ENCODE data around the gene PRR12. TPM values are rescaled to one million over a fixed set of nuclear protein-coding genes. Genes with fewer than 3 reads are reported as not detected.

PRR12 gene
- total and polyA plus RNA-seq, 7 experiments from 2014 or later = 0.25 to 69.4 (median 51.8) TPM

DNA sequence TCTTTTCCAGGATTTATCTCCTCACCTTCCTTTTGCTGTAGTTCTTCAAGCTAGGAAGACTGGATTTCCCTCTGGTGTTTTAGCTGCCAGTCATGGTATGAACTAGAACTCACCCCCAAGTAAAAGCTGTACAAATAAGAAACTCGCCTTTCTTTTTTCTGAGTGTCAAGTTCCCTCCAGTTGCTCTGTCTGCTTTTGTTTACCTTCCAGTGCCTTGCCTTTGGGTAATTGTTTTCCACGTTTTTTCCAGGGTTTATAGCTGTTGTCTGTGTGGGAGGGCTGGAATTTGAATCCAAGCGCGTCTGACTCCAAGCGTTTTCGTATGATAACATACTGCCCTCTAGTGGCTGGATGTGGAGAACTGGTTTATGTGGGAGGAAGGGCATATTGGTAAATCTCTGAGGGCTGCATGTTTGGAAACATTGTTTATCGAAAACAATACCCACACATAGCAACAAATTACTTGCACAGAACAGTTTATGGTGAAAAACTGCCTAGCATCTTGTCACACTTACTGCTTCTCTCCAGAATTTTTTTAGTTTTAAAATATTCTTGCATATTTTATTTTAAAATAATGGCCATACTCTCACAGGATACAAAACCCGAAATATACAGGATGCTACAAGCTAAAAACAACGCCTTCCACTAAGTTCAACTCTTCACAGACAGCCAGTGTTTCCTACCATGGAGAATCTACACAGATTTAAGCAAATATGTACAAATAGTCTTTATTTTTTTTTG lies 44.0 kb upstream of the PRR12 start:
- peaks cover 17 to 60% of the 10 kb centered on the region in 2 donors for H3K4me1 ChIP-seq (ENCODE audit: control insufficient read depth in 2 of 2, insufficient read depth in 2 of 2, low read length in 2 of 2)
- peak overlapping the region; percentile 30 for H3K4me3 ChIP-seq (ENCODE audit: low read length)
- H3K9me3 ChIP-seq (ENCODE audit: control insufficient read depth in 2 of 3, low read length in 3 of 3) = no peaks in the 10 kb centered on the region
- Mint-ChIP-seq H3K9me3 (no peaks in the 10 kb centered on the region), H3K4me1 (peaks cover 29 to 81% (median 48%) of the 10 kb centered on the region in 7 donors), H3K36me3 (peaks cover 0 to 12% (median 4%) of the 10 kb centered on the region in 5 donors), H3K4me3 (peak overlapping the region; percentile 78 to 94 (median 84)), H3K27me3 (peaks cover 0 to 3% (median 0%) of the 10 kb centered on the region in 5 donors), H3K27ac (peak overlapping the region; percentile 76 to 99 (median 91))
- peak overlapping the region; percentile 46 for H3K27ac ChIP-seq (ENCODE audit: low read depth, low read length)
- ChIA-PET POLR2A (interaction anchor here (0.6 to 19.2 kb wide), 12 partner anchors 10 to 1224 kb away, joined by 3 to 687 read pairs (median 4); no protein-coding TSS in a partner anchor), CTCF (interaction anchor here (0.7 to 10.2 kb wide), 16 partner anchors 9 to 132 kb away, joined by 3 to 231 read pairs (median 5); partner anchors contain the start of genes NOSIP and RCN3)
- no peaks in the 10 kb centered on the region for H3K27me3 ChIP-seq (ENCODE audit: control insufficient read depth in 2 of 2, insufficient read depth in 2 of 2, low read length in 2 of 2)
- no peaks in the 10 kb centered on the region for H3K36me3 ChIP-seq (ENCODE audit: control insufficient read depth in 2 of 3, insufficient read depth in 3 of 3, low read length in 3 of 3)
- DNase-seq (peak in 8 of 9 donors; percentile 62 to 82 (median 78)), ATAC-seq (peak; percentile 92)
- intact Hi-C loops (cut with micrococcal nuclease) = loop anchor here (1.0 to 2.0 kb wide), 6 partner anchors 9 to 73 kb away; partner anchors contain the start of gene FLT3LG (in 2 of the 2)

DNA sequence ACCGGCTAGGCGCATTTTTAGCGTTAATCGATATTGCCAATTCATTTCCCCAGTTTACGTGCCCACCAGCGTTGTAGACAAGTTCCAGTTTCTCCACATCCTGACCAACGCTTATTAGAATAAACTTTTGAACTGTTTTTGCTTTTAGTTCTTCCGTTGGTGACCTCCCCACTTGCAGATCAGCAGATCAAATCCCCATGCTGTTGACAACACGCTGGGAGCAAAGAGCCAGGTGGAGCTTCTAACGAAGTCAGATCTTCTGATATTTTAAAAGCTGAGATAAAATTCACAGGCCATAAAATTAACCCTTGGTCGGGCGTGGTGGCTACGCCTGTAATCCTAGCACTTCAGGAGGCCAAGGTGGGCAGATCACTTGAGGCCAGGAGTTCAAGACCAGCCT lies 41.9 kb upstream of the PRR12 start:
- no peaks in the 10 kb centered on the region for H3K9me3 ChIP-seq (ENCODE audit: control insufficient read depth in 2 of 3, low read length in 3 of 3)
- ATAC-seq = no peak
- Mint-ChIP-seq H3K4me3 (peak overlapping the region; percentile 26 to 81 (median 67)), H3K9me3 (no peaks in the 10 kb centered on the region), H3K36me3 (peaks cover 0 to 20% (median 8%) of the 10 kb centered on the region in 5 donors), H3K27me3 (peaks cover 0 to 3% (median 0%) of the 10 kb centered on the region in 5 donors), H3K4me1 (peaks cover 39 to 78% (median 54%) of the 10 kb centered on the region in 7 donors), H3K27ac (peak overlapping the region; percentile 75 to 99 (median 92))
- intact Hi-C loops (cut with micrococcal nuclease) = no loop called here
- ChIA-PET CTCF (interaction anchor here (0.6 to 10.2 kb wide), 6 partner anchors 13 to 129 kb away, joined by 3 to 231 read pairs (median 16); partner anchors contain the start of gene FLT3LG), POLR2A (interaction anchor here (0.5 to 19.2 kb wide), 12 partner anchors 10 to 69 kb away, joined by 3 to 687 read pairs (median 6); no protein-coding TSS in a partner anchor)
- peak in 4 of 9 donors; percentile 30 to 49 (median 42) for DNase-seq
- H3K4me1 ChIP-seq (ENCODE audit: control insufficient read depth in 2 of 2, insufficient read depth in 2 of 2, low read length in 2 of 2) = peaks cover 32 to 77% of the 10 kb centered on the region in 2 donors
- H3K27ac ChIP-seq (ENCODE audit: low read depth, low read length) = peak overlapping the region; percentile 63
- H3K36me3 ChIP-seq (ENCODE audit: control insufficient read depth in 2 of 3, insufficient read depth in 3 of 3, low read length in 3 of 3) = no peaks in the 10 kb centered on the region
- no peak overlapping the region for H3K4me3 ChIP-seq (ENCODE audit: low read length)
- H3K27me3 ChIP-seq (ENCODE audit: control insufficient read depth in 2 of 2, insufficient read depth in 2 of 2, low read length in 2 of 2) = no peaks in the 10 kb centered on the region

DNA sequence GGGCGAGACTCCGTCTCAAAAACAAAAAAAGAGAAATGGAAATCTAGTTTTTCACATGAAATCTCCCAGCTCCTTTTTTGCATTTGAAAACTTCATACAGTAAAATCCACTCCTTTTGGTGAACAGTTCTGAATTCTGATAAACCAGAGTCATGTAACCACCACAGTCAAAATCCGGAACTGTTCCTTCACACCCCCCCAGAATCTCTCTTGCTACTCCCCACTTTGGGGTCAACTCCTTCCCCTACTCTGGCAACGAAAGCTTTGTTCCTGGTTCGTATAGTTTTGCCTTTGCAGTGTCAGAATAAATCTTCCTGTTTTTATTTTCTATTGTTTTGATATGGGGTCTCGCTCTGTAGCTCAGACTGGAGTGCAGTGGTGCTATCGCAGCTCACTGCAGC lies 39.5 kb upstream of the PRR12 start:
- ChIA-PET CTCF (interaction anchor here (0.6 to 10.2 kb wide), 11 partner anchors 11 to 127 kb away, joined by 3 to 231 read pairs (median 5); no protein-coding TSS in a partner anchor), POLR2A (interaction anchor here (0.6 to 19.2 kb wide), 13 partner anchors 13 to 91 kb away, joined by 3 to 687 read pairs (median 8); partner anchors contain the start of genes FCGRT, RCN3, RPL13A and RPS11)
- Mint-ChIP-seq H3K27me3 (no peaks in the 10 kb centered on the region), H3K36me3 (peaks cover 5 to 39% (median 14%) of the 10 kb centered on the region in 5 donors), H3K27ac (peak overlapping the region; percentile 81 to 99 (median 93)), H3K9me3 (no peaks in the 10 kb centered on the region), H3K4me3 (peak overlapping the region in 9 of 10 donors; percentile 14 to 83 (median 69)), H3K4me1 (peaks cover 43 to 87% (median 64%) of the 10 kb centered on the region in 7 donors)
- no peaks in the 10 kb centered on the region for H3K27me3 ChIP-seq (ENCODE audit: control insufficient read depth in 2 of 2, insufficient read depth in 2 of 2, low read length in 2 of 2)
- H3K4me3 ChIP-seq (ENCODE audit: low read length) = no peak overlapping the region
- H3K9me3 ChIP-seq (ENCODE audit: control insufficient read depth in 2 of 3, low read length in 3 of 3) = no peaks in the 10 kb centered on the region
- peak overlapping the region; percentile 64 for H3K27ac ChIP-seq (ENCODE audit: low read depth, low read length)
- ATAC-seq (no peak), DNase-seq (no peak)
- H3K36me3 ChIP-seq (ENCODE audit: control insufficient read depth in 2 of 3, insufficient read depth in 3 of 3, low read length in 3 of 3) = peaks cover 0 to 13% (median 12%) of the 10 kb centered on the region in 3 experiments
- H3K4me1 ChIP-seq (ENCODE audit: control insufficient read depth in 2 of 2, insufficient read depth in 2 of 2, low read length in 2 of 2) = peaks cover 50 to 91% of the 10 kb centered on the region in 2 donors
- intact Hi-C loops (cut with micrococcal nuclease) = no loop called here

DNA sequence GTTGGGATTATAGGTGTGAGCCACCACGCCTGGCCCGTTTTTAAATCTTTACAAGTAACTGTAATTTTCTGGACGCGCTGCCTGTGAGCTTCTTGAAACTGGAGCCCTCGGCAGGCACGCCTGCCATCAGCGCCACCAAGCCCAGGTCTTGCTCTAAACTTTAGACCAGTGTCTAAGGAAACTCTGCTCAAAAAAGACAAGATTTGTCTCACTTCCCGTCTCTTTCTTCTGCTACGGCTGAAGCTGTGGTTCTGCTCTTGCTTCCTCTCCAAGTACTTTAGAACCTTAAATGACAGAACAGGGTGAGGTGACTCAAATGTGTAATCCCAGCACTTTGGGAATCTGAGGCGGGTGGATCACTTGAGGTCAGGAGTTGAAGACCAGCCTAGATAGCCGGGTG lies 38.2 kb upstream of the PRR12 start:
- intact Hi-C loops (cut with micrococcal nuclease) = loop anchor here in 1 of 2 donors (1.0 to 2.0 kb wide), 2 partner anchors 16 to 18 kb away; no protein-coding TSS in a partner anchor
- Histone ChIP-seq H3K4me3 (ENCODE audit: low read length) (no peak overlapping the region), H3K4me1 (ENCODE audit: control insufficient read depth in 2 of 2, insufficient read depth in 2 of 2, low read length in 2 of 2) (peaks cover 46 to 93% of the 10 kb centered on the region in 2 donors), H3K27me3 (ENCODE audit: control insufficient read depth in 2 of 2, insufficient read depth in 2 of 2, low read length in 2 of 2) (no peaks in the 10 kb centered on the region), H3K9me3 (ENCODE audit: control insufficient read depth in 2 of 3, low read length in 3 of 3) (no peaks in the 10 kb centered on the region), H3K36me3 (ENCODE audit: control insufficient read depth in 2 of 3, insufficient read depth in 3 of 3, low read length in 3 of 3) (peaks cover 8 to 24% (median 14%) of the 10 kb centered on the region in 3 experiments), H3K27ac (ENCODE audit: low read depth, low read length) (peak overlapping the region; percentile 64)
- Mint-ChIP-seq H3K4me1 (peaks cover 40 to 81% (median 63%) of the 10 kb centered on the region in 7 donors), H3K27me3 (no peaks in the 10 kb centered on the region), H3K27ac (peak overlapping the region; percentile 93 to 100 (median 98)), H3K4me3 (peak overlapping the region; percentile 80 to 96 (median 86)), H3K36me3 (peaks cover 10 to 46% (median 20%) of the 10 kb centered on the region in 5 donors), H3K9me3 (no peaks in the 10 kb centered on the region)
- ChIA-PET CTCF (interaction anchor here (0.7 to 10.2 kb wide), 8 partner anchors 9 to 281 kb away, joined by 3 to 231 read pairs (median 8); no protein-coding TSS in a partner anchor), POLR2A (interaction anchor here (0.8 to 19.2 kb wide), 12 partner anchors 10 to 99 kb away, joined by 3 to 687 read pairs (median 10); partner anchors contain the start of genes ALDH16A1, FCGRT, RCN3 and RPL13A)
- DNase-seq (peak in 7 of 9 donors; percentile 64 to 78 (median 70)), ATAC-seq (peak; percentile 53)

DNA sequence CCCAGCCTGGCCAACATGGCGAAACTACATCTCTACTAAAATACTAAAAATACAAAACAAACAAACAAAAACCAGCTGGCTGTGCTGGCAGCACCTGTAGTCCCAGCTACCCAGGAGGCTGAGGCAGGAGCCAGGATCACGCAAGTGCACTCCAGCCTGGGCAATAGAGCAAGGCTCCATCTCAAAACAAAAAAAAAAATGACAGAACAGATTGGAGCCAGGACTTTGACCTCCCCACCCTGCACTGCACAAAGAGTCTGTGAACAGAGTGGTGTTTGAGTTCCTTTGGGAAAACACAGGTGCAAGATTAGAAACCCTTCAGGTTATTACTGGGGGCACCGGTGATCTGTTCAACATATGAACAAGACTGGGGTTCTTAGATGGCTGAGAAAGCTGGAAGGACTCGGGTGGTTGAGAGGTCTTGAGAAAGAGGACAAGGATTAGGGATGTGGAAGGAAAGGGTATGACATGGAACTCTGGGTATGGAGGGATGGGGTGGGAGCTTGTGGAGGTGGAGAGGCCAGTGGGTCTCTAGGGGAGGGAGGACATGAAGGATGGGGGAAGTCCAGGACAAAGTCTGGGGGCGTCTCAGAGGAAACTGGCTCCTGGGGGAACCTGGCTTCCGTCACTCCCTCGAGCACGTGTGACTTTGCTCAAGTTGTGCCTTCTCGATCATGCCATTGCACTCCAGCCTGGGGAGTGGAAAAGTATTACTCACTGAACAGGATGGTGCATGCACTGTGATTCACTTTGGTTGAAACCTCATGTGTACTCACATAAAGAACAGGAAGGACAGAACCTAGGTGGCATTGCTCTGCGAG lies 37.3 kb upstream of the PRR12 start:
- H3K4me1 ChIP-seq (ENCODE audit: control insufficient read depth in 2 of 2, insufficient read depth in 2 of 2, low read length in 2 of 2) = peaks cover 46 to 89% of the 10 kb centered on the region in 2 donors

More for the DNA sequence above, 37.3 kb upstream of the PRR12 start:
- no peaks in the 10 kb centered on the region for H3K9me3 Mint-ChIP-seq
- ChIA-PET CTCF (interaction anchor here (0.6 to 10.2 kb wide), 6 partner anchors 9 to 124 kb away, joined by 3 to 231 read pairs (median 8); no protein-coding TSS in a partner anchor), POLR2A (interaction anchor here (0.7 to 19.2 kb wide), 12 partner anchors 11 to 111 kb away, joined by 3 to 687 read pairs (median 10); partner anchors contain the start of genes RPL13A and RPS11)
- Histone ChIP-seq H3K27me3 (ENCODE audit: control insufficient read depth in 2 of 2, insufficient read depth in 2 of 2, low read length in 2 of 2) (no peaks in the 10 kb centered on the region), H3K36me3 (ENCODE audit: control insufficient read depth in 2 of 3, insufficient read depth in 3 of 3, low read length in 3 of 3) (peaks cover 8 to 29% (median 14%) of the 10 kb centered on the region in 3 experiments), H3K27ac (ENCODE audit: low read depth, low read length) (peak overlapping the region; percentile 64), H3K4me3 (ENCODE audit: low read length) (no peak overlapping the region), H3K9me3 (ENCODE audit: control insufficient read depth in 2 of 3, low read length in 3 of 3) (no peaks in the 10 kb centered on the region)
- H3K36me3 Mint-ChIP-seq = peaks cover 10 to 53% (median 25%) of the 10 kb centered on the region in 5 donors
- H3K4me1 Mint-ChIP-seq = peaks cover 43 to 77% (median 64%) of the 10 kb centered on the region in 7 donors
- no peaks in the 10 kb centered on the region for H3K27me3 Mint-ChIP-seq
- intact Hi-C loops (cut with micrococcal nuclease) = loop anchor here (1.0 to 2.0 kb wide), 2 partner anchors 15 to 19 kb away; no protein-coding TSS in a partner anchor
- DNase-seq (peak in 5 of 9 donors; percentile 26 to 78 (median 36)), ATAC-seq (no peak)
- H3K27ac Mint-ChIP-seq = peak overlapping the region; percentile 93 to 100 (median 98)
- H3K4me3 Mint-ChIP-seq = peak overlapping the region; percentile 71 to 90 (median 82)

Data from naive thymus-derived CD4-positive, alpha-beta T cell (primary cell).